Activated CD4-positive, alpha-beta T cell treated with anti-CD3 and anti-CD28 coated beads for 4 hours (primary cell): ENCODE measurements around the gene SCGB3A1.

Experiments
- DNase-seq, 2 donors: peaks; one replicate each; pipeline ENCODE4 v3.0.0-alpha.2; 2020

SCGB3A1 gene

GRCh38 chr5:180603076-180603594 lies 11.8 kb upstream of the SCGB3A1 start:
- no peak for DNase-seq

DNA sequence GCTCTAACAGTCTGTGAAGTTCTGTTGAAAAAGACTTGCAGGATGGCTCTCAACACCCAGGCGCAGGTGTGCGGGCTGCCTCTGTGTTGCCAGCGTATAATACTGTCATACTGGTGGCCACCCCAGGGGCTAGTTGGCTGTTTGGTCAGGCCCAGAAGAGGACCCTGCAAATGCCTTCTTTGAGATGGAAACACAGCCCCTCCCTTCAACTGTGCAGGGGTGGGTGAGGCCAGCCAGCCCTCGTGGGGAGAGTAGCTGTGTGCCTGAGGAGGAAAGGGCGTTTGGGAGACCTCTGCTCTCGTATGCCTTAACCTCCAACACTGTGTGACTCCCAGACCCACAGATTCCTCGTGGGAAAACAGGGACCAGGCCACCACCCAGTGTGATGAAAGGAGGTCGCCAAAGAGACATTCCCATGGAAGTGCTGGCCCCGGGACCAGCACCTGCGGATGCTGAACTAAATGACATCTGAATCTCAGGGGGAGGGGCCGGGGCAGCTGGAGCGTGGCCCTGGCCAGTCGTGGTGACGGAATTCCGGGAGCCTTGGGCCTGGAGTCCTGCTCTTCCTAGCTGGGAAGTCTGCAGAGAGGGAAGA lies 11.3 kb upstream of the SCGB3A1 start:
- DNase-seq = no peak

- no peak for DNase-seq
Observed at GRCh38 chr5:180601591-180602480, 10.5 kb upstream of the SCGB3A1 start.

GRCh38 chr5:180600554-180601041 lies 9.3 kb upstream of the SCGB3A1 start:
- DNase-seq = no peak

- no peak for DNase-seq
Observed at GRCh38 chr5:180599981-180600553, 8.8 kb upstream of the SCGB3A1 start.

DNA sequence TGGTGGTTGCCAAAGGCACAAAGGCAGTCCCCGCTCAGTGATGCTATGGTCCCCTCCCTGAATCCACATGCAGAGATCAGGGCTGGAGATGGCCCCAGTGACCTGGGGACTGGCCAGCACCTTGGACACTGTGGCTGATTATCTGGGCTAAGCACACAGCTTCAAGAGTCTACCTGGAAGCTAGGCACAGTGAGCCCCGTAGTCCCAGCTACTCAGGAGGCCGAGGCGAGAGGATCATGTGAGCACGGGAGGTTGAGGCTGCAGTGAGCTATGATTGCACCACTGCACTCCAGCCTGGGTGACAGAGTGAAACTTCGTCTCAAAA lies 8.3 kb upstream of the SCGB3A1 start:
- DNase-seq = no peak

DNA sequence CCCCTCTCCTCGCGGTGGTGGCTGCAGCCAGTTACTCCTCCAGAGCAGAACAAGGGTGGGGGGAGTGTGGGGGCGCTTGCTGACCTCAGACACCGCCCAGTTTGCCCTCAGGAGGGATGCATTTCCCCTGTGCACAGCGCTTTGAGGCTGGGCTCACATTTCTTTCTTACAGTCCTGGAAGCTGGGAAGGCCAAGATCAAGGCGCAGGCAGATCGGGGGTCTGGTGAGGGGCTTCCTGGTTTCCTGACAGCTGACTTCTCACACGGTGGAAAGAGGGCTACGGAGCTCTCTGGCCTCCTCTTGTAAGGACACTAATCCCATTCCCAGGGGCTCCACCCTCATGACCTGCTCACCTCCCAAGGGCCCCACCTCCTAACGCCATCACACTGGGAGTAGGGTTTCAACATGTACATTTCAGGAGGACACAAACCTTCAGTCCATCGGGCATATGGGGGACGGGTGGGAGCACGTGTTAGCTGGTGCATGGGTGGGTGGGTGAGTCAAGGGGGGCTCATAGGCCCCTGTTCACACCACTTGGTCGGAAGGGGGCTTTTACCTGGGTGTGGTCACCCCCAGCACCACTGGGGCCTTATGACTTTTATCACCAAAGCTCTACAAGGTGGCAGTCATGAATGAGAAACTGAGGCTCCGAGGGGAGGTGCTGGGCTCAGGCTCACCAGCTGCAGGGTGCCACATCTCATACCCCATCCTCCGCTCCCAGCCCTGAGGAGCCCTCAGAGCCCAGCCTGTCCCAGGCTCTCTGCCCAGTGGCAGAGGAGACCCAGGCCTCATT lies 7.7 kb upstream of the SCGB3A1 start:
- no peak for DNase-seq

DNA sequence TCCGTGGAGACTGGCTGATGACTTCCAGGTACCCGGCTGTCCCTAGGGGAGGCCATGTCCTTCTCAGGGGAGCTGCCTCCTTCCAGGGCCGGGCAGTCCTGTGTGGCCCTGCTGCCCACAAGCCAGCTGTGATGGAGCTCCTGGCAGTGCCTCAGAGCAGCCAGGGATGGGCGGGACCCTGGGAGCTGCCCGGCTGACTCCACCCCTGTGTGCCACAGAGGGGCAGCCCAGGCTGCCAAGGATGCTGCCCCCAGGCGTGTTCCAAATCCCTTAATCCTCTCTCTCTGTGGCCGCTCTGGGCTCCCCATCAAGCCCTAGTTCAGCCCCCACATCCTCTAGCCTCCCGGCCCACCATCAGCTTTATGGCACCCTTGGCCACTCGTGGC lies 7.0 kb upstream of the SCGB3A1 start:
- DNase-seq = no peak

DNA sequence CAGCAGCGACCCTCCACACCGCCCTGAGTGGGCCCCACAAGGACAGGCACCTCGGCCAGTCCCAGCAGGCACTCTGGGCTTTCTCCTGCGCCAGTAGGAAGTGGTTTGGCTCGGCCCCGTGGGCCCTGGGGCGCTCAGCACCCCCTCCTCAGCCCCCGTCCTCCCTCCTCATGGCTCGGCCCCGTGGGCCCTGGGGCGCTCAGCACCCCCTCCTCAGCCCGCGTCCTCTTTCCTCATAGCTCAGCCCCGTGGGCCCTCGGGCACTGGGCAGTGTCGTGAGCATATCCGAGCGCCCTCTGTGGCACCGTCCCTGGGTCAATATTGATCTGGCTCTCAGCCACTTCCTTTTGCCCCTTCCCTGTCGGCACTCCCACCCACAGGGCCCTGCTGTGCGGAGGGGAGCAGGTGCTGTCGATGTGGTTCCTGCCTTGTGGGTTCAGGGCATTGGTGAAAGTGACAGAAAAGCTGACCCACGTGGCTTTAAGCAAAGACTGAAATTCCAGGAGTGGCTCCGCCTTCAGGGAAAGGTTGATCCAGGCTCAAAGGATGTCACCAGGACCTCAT lies 5.5 kb upstream of the SCGB3A1 start:
- DNase-seq = no peak

- DNase-seq = no peak
Observed at GRCh38 chr5:180596115-180596667, 4.9 kb upstream of the SCGB3A1 start.

DNA sequence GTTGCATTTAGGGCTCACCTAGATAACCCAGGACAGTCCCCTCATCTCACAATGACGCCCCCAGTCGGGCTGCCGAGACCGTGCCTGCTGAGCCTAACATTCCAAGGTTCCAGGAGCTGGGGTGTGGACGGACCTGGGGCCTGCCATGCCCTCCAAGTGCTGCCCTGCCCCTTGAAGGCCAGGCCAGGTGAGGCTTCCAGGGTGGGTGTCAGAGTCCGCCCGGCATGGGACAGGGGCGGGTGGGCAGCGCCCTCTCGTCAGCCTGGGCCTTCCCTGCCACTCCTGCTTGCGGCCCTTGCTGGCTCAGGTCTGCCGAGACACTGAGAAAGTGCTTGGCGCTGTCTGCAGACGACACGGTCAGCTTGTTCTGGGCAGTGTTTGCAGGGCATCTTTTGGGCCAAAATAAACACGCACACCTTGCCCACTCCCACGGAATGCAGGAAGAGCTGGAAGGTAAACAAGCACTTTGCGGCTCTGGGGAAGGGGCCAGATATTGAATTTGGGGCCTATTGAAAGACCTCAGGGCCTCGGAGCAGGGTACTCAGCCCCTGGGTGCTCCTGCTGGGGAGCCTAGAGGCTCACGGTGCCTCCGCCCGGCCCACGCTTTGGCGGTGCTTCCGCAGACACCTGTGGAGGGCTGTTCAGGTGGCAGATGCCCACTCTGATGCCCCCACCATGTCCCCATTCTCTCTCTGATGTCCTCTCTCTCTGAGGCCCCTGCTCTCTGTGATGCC lies 4.2 kb upstream of the SCGB3A1 start:
- no peak for DNase-seq

- no peak for DNase-seq
Observed at GRCh38 chr5:180595046-180595379, 3.7 kb upstream of the SCGB3A1 start.

GRCh38 chr5:180594311-180595045 lies 3.2 kb upstream of the SCGB3A1 start:
- no peak for DNase-seq

DNA sequence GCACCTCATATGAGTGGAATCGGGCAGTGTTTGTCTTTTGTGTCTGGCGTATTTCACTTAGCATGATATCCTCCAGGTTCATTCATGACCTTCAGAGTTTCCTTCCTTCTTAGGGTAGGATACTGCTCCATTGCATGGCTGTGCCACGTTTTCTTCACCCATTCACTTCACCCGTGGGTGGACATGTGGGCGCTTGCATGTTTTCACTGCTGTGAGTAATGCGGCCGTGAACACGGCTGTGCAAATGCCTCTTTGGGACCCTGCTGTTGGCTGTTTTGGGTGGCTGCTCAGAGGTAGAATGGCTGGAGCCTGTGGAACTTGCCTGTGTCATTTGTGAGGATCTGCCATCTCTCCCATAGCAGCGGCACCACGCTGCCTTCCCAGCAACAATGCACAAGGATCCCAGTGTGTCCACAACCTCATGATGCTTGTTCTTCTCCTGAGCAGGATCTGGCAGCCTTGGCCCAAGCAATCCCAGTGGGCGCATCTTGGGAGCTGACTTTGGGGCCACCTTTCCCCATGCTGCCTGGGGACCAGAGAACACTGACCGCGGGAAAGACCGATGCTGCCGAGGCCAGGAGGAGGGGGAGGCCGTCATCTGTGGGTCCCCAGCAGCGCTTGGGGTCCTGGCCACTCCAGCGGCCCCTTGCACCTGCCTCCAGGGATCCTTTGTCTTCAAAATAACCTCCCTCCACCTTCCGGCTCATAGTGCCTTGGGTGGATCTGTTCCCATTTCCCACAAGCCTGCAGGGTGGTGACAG lies 2.3 kb upstream of the SCGB3A1 start:
- no peak for DNase-seq

DNA sequence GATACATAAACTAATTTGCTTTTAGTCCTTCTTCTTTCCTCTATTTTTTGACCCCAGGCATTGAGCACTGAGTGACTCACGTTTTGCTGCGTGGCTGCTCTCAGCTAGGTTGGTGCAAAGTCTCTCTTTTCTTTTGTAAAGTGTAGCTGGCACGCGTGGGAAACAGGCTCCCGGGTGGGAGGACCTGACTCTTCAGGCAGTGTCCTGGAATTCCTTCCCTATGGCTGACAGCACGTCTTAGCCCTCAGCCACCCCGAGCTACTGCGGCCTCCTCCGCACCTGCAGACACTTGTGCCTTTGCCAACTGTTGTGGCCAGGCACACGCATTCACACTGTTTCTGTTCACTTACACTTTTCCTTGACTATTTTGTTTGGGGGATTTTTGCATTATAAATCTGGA lies 877 bp upstream of the SCGB3A1 start:
- no peak for DNase-seq

DNA sequence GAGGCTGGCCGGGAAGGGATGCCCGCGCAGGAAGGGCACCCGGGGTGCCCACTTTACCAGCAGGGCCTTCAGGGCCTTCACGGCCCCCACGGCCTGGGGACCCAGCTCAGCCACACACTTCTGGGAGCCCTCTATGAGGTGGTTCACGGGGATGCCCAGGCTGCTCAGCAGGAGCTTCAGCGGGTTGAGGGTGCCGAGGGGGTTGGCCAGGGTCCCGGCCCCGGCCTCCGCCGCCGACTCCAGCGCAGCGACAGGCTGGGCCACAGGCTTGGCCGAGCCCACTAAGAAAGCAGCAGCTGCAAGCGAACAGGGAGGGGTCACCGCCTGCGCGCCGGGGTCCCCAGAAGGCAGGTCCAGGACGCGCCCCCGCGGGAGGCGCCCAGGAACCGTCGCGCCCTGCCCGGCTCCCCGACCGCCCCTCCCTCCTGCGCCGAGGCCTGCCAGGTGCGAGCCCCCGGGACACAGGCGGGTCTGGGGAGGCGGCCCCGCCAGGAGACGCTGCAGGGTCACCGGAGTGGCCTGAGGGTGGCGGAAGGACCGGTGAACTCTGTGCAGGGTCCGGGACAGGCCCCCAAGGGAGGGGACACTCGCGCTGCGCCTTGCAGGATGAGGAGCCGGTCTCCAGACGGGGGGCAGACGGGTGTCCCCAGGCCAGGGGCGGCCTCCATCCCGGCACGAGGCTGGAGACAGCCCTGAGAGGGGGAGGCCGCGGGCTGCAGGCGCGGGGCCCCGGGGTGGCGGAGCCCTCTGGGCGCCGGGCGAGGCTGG lies 572 bp downstream of the SCGB3A1 start:
- no peak for DNase-seq

DNA sequence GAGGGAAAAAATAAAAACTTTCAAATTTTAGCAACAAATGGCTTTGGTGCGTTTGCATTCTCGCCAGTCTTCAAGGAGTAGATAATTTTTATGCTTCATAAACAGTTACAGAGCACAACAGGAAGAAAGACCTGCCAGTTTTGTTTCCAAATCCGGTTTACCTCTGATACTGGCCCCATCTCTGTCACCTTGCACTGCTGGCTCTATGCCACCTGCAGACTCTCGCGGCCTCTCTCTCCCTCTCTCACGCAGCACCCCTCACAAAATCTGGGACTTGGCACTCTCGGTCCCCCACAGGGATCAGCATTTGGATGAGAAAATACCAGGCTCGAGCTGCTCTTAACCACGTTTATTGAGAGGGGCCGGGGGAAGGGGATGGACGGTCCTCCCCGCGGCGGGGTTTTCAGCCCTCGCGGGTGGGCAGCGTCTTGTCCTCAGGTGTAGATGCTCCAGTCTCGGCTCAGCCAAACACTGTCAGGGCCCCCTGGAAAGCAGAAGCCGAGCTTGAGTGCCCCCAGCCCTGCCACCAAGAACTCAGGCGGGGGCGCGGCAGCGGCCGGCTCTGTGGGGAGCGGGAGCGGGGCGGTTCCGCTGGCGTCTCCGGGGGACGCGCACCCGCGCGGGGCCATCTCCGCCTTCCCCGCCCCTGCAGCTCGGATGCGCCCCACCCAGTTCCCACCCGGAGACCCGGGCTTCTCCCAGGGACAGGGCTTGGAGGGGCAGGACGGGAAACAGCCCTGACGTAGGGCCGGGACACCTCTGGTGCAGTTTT lies 1.3 kb downstream of the SCGB3A1 start:
- DNase-seq = no peak

- no peak for DNase-seq
Observed at GRCh38 chr5:180586870-180587269, 4.4 kb downstream of the SCGB3A1 start.

DNA sequence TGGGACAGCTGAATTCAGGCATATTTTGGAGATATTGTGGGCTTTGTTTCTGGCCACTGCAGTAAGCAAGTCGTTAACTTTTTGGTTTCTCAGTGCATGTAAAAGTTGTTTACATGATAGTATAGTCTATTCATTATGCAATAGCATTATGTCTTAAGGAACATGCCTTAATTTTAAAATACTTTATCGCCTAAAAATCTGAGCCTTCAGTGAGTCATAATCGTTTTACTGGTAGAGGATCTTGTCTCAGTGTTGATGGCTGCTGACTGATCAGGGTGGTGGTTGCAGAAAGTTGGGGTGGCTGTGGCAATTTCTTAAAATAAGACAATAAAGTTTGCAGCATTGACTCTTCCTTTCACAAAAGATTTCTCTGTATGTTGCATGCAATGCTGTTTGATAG lies 5.1 kb downstream of the SCGB3A1 start:
- DNase-seq = no peak
